HG03097 (cell line): ENCODE results near the gene EIF1.
"Not testable (repeated sequence)": the region's sequence is repeated elsewhere in the genome, so short reads cannot be mapped to it uniquely, and the experiment has no call there.

Experiments
- ATAC-seq: cut with Tn5 transposase; IDR thresholded peaks from one replicate; pipeline ENCODE4 v1.9.1; 2021; ENCODE audit not compliant: unreplicated experiment, low FRiP score

The EIF1 gene

DNA sequence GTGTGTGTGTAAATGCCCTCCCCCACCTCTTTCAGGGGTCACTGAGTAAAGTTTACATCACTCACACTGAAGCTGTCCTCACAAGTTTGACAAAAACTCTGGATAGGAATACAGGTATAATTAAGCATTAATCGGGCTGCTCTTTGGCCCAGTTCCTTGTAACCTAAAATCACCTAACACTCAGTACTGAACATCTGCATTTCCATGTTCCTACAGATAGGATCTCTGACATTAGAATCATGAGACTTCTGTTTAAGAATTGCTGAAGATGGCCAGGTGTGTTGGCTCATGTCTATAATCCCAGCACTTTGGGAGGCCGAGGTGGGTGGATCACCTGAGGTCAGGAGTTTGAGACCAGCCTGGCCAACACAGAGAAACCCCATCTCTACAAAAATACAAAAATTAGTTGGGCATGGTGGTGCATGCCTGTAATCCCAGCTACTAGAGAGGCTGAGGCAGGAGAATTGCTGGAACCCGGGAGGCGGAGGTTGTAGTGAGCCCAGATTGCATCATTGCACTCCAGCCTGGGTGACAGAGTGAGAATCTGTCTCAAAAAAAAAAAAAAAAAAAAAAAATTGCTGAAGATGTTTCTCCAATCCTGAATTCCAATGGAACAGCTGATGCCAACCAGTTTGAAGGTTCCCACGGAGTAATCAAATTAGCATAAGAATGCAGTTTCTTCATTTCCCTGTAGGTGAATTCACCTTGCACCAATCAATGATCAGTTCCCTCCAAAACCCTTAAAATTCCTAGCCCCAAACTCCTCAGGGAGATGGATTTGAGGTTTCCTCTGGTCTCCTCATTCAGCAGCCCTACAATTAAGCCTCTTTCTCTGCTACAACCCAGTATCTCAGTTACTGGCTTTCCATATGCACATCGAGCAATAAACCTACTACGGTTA lies 13.3 kb upstream of the EIF1 start:
- ATAC-seq = not testable (repeated sequence)

DNA sequence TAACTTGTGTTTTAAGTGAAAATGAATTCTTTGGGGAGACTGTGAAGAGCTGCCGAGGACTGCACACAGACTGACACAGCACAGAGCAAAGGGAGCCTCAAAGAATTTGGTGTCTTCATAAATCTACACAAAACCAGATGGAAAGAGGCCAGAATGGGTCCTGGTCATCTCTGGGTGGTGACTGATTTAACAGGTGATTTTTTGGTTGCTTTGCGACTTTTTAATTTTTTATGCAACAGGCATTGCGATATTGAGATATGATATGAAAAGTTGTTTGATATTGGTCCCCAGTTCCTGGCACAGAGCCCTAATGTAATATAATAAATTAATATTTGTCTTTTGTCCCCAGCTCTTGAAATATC lies 12.6 kb upstream of the EIF1 start:
- no peak for ATAC-seq

GRCh38 chr17:41678411-41678906 lies 10.2 kb upstream of the EIF1 start:
- ATAC-seq = peak; percentile 15

GRCh38 chr17:41678907-41679739 lies 9.6 kb upstream of the EIF1 start:
- ATAC-seq = peak; percentile 64

DNA sequence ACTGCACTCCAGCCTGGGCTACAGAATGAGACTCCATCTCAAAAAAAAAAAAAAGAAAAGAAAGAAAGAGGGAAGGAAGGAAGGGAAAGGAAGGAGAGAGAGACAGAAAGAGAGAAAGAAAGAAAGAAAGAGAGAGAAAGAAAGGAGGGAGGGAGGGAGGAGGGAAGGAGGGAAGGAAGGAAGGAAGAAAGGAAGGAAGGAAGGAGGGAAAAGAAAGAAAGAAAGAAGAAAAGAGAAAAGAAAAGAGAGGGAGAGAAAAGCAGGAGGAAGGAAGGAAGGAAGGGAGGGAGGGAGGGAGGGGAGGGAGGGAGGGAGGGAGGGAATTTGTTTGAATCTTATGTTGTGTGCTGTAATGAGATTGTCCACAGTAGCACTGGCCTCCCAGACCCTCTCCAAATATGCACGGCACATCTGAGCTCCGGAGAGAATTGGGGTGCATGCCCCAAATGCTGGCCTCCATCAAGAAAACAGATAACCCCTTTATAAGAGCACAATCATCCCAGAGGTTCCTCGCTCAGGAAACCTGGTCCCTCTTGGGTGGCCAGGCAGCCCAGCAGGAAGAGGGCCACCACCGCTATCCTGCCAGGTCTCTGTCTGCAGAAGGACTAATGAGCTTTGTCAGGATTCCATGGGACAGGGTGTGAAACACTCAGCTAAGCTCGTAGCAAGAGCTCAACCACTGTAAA lies 8.8 kb upstream of the EIF1 start:
- no peak for ATAC-seq

DNA sequence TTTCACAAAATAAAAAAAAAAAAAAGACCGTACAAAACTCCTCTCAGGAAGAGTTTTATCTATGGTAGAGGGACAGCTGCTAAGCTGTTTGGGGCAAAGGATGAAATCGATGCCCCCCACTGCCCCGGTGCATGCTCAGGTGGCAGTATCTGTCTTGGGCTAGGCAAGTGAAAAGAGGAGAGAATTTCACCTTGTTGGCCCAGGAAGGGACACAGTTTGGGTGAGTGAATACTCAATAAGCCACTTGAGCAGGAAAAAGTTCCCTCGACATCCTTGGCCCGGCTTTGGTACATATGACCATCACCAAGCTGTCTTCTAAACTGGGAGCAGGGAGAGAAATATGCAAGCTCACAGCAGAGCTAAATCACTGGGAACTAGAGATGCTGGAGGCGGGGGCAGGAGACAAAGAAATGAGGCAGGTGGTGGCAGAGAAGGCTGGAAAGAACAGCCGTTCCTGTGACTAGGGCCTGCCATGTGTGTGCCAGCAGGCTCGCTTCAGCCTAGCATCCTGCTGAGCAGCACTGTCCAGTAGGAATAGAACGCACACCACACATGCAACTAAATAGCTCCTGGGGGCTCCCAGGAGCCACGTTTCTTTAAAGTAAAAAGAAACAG lies 8.2 kb upstream of the EIF1 start:
- no peak for ATAC-seq

DNA sequence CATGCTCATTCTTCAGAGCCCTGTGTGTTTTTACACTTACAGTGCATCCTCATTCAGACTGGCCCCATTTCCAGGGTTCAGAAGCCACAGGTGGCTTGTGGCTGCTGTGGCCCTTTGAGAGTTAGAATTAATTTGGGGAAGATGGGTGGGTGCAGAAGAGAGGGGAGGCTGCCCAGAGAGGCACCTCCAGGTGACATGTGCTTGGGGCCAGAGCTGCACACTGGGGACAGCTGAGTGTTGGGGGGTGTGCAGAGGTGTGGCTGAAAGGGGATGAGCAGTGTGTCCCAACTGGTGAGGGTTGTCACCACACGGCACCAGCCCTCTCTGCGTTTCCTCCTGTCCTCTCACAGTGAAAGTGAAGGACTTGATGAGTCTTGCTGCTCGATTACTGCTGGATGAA lies 6.9 kb upstream of the EIF1 start:
- ATAC-seq = no peak

GRCh38 chr17:41682631-41683030 lies 6.1 kb upstream of the EIF1 start:
- ATAC-seq = no peak

- no peak for ATAC-seq
Measured at GRCh38 chr17:41683441-41684007, 5.2 kb upstream of the EIF1 start.

GRCh38 chr17:41684035-41684434 lies 4.7 kb upstream of the EIF1 start:
- ATAC-seq = no peak

DNA sequence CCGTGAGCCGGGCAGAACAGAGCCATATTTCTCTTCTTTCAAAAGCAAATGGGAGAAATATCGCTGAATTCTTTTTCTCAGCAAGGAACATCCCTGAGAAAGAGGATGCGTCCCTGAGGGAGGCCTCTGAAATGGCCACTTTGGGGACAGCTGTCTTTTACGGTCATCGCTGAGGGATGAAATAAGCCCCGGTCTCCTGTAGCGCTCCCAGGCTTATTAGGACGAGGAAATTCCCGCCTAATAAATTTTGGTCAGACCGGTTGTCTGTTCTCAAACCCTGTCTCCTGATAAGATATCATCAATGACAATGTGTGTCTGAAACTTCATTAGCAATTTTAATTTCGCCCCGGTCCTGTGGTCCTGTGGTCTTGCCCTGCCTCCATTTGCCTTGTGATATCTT lies 2.9 kb upstream of the EIF1 start:
- ATAC-seq = not testable (repeated sequence)

- ATAC-seq = no peak
Measured at GRCh38 chr17:41686281-41686680, 2.4 kb upstream of the EIF1 start.

DNA sequence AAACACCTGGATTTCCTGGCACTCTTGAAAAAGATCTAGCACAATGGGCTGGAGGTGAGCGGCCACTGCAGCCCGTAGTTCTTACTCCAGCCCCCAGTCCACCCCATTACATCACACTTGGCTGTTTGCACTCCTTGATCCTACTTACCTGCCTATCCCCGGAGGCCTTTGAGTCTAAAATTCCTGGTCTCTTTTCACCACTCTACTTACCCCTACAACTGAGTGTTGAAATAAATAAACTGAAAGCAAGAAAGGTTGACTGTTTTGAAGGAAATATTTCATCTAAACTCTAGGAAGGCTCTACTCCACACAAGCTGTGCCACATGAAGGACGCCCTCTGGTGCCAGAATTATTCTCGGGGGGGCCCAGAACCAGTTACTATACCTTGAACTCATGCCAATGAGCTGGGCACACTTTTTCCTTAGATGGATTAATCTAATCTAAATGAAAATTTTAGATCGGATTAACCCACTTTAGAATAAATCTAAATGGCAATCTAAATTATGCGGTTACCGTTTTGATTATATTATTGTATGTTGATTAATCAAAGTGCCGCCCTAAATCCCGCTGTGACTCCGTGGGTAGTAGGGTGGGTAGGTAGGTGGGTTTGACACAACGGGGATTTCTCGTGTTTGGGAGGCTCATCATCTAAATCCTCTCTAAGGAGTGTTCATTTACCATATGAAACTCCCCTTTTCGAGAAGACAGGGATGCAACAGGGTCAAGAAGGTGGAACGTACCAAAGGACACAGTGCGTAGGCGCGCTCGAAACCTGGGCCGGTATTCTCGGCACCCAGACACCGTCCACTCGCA lies 651 bp upstream of the EIF1 start:
- ATAC-seq = no peak

DNA sequence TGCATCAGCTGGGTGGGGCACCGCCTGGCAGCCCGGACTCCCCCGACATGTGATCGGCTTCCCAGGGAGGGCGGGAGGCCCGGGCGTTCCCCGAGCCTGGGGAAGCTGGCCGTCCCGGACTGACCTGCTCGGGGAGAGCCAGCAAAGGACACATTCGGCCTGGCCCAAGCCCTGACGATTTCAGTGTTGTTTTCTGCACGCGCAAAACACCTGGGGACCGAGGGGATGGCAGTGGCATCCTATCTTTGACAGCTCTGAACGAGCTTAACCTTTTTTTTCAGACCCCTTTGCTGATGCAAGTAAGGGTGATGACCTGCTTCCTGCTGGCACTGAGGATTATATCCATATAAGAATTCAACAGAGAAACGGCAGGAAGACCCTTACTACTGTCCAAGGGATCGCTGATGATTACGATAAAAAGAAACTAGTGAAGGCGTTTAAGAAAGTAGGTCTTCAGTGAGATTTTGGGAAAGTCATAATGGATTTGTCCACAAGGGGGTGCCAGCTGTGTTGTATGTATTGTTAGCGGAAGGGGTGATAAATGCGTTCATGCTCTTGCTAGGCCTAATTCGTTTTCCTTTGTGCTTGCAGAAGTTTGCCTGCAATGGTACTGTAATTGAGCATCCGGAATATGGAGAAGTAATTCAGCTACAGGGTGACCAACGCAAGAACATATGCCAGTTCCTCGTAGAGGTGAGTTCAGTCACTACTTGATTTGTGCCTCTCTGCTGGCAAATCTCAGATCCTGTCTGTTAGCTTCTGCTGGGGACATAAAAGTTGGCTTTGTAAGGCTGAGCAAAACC lies 1.0 kb downstream of the EIF1 start:
- ATAC-seq = no peak

GRCh38 chr17:41690497-41690896 lies 1.8 kb downstream of the EIF1 start:
- no peak for ATAC-seq

DNA sequence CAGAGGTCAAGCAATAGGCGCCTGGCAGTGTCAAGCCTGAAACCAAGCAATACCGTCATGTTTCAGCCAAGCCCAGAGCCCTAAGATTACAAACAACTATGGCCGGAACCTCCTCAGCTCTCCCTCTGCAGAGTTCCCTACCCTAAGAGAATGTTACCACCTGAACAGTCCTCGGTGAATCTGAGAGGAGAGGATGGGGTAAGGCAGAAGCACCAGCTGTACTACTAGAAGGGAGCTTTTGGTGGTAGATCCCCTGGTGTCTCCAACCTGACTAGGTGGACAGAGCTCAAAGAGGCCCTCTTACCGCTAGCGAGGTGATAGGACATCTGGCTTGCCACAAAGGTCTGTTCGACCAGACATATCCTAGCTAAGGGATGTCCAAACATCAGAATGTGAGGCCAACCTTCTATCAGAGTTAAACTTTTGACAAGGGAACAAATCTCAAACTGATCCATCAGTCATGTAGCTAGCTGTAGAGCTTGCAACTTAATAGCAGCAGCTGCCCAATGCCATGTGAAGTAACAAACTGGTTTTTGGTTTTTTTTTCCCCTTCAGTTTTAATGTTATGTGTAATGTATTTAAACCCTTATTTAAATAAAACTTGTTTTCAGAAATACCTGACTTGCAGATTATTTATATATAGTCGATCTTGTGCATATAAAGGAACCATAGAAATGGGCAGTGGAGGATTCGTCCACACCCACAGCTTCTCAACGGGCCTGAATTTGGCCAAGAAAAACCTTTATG lies 2.5 kb downstream of the EIF1 start:
- ATAC-seq = no peak

GRCh38 chr17:41692722-41693521 lies 4.2 kb downstream of the EIF1 start:
- ATAC-seq = no peak
